Psoas muscle (tissue), 8 donors: ENCODE data around the gene NOTUM. TPM values are rescaled to one million over a fixed set of nuclear protein-coding genes. Genes with fewer than 3 reads are reported as not detected.

ENCODE experiments used
- ATAC-seq, 4 donors: fragments of 200-7000 bp; cut with Tn5 transposase; one replicate each; pipeline ENCODE4 v1.9.1; 2020; ENCODE audit warnings: moderate library complexity in 3 of 4, mild to moderate bottlenecking in 2 of 4
- DNase-seq, 2 donors: peaks; one replicate each; pipeline ENCODE4 v3.0.0-alpha.2; 2020
- H3K27ac ChIP-seq: fragments of 200-600 bp; one replicate; pipeline ENCODE4 v1.8.0; 2022
- H3K27me3 ChIP-seq, 3 donors: fragments of 200-600 bp in 1 of 3; one replicate each; pipeline versions ENCODE4 v1.6.1 to v1.8.0; 2013 to 2022; ENCODE audit warnings: low read length in 2 of 3, mild to moderate bottlenecking in 2 of 3, moderate library complexity in 1 of 3; ENCODE audit not compliant: insufficient read depth in 3 of 3
- H3K36me3 ChIP-seq, 2 donors: fragments of 200-600 bp in 1 of 2; one replicate each; pipeline versions ENCODE4 v1.6.1 to v1.8.0; 2013 to 2022; ENCODE audit warnings: low read depth in 1 of 2, mild to moderate bottlenecking in 1 of 2, moderate library complexity in 1 of 2; ENCODE audit not compliant: insufficient read depth in 1 of 2
- H3K4me1 ChIP-seq: fragments of 200-600 bp; one replicate; pipeline ENCODE4 v1.8.0; 2022
- H3K4me3 ChIP-seq: fragments of 200-600 bp; one replicate; pipeline ENCODE4 v1.8.0; 2022; ENCODE audit warnings: mild to moderate bottlenecking
- H3K9me3 ChIP-seq: fragments of 200-600 bp; one replicate; pipeline ENCODE4 v1.8.0; 2022
- CTCF ChIP-seq: fragments of 200-600 bp; IDR thresholded peaks from one replicate; pipeline ENCODE4 v1.8.0; 2022; ENCODE audit warnings: antibody characterized with exemption
- WGBS, 3 donors: extraction: QIAGEN DNeasy Blood & Tissue Kit; methylation state at CpG; one replicate each; pipeline versions ENCODE4 v1.1.6 to v1.1.7; 2013; 5-methylcytosine and 5-hydroxymethylcytosine counted together
- intact Hi-C, 2 donors: fragments of 100-400 bp; cut with DNase I; formaldehyde crosslinking; loops; one replicate each; pipeline versions ENCODE4 v1.11.0 to v1.14.2; 2022
- polyA plus RNA-seq, 3 donors: library from polyadenylated mRNA; stranded (reverse); fragments of 200-250 nt; gene quantifications; one replicate each; pipeline ENCODE4 v1.2.3, GENCODE V29; 2013
- total RNA-seq, 4 donors: library from RNA; stranded (reverse); fragmentation: NEBNext Ultra II Directional in 2 of 4; extraction: Animal tissue kit (Norgen Biotek cat#: 25700) in 2 of 4; gene quantifications; one replicate each; pipeline versions ENCODE4 v1.2.1 to v1.2.4, GENCODE V29; 2021 to 2023
- donor health status: healthy with polysubstance abuse.
- donor health status: DM: no; HTN: no; CAD: no; lungs with moderate emphysema.
- donor health status: Bipolar disorder and iron deficiency.
- donor health status: healthy.
- donor health status: DM: yes; HTN: yes; CAD: no.
- donor health status: DM: no; HTN: no; CAD: no.
- donor health status: DM: no; HTN: no; CAD: no.
- donor health status: DM: yes; HTN: yes; CAD: no.

The NOTUM gene
- total and polyA plus RNA-seq, 7 donors, result 0.25 to 1.9 (median 0.92) TPM

DNA sequence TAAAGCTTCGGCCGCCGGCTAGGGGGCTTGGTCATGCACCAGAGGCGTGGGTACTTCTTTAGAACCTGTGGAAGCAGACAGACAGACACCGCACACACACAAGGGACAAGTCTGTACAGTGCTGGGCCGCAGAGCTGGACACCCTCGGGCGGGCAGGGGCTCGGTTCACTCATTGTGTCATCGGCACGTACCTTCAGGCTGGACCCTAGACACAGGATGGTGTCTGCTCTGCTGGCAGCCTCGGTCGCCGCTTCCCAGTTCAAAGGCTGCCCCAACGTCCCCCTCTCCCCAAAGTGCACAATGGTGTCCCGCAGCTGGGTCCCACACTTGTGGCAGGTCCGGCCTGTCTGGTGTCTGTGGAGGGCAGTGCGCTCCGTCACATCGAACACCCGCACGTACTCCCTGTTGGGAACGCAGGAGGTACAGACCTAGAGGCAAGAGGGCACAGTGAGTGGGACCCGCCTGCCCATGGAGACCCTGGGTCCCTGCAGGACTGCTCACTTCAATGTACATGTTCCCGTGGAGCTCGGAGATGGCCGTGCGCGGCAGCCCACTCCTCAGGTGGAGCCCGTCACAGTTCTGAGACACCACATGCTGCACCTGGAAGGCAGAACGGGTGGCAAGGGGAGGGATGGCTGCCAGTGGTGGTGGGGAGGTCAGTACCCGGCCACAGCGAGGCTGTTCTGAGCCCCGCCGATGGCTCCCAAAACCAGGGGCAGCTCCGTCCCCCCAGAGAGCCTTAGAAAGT, 46.7 kb downstream of the NOTUM start:
- Histone ChIP-seq H3K4me1 (peaks cover 36% of the 10 kb centered on the region), H3K9me3 (no peaks in the 10 kb centered on the region), H3K27ac (no peak overlapping the region), H3K4me3 (no peak overlapping the region), H3K36me3 (peaks cover 5 to 46% of the 10 kb centered on the region in 2 donors), H3K27me3 (no peaks in the 10 kb centered on the region)
- ATAC-seq, result no peak
- intact Hi-C loops, result no loop called here
- 93 to 95% (median 95%) methylated on average over 34 to 36 of the region's 36 CpGs for WGBS, 3 donors
- no peak for DNase-seq
- TF ChIP-seq CTCF, result no peak

- Histone ChIP-seq H3K9me3 (no peaks in the 10 kb centered on the region), H3K27ac (no peak overlapping the region), H3K4me1 (peaks cover 29% of the 10 kb centered on the region), H3K4me3 (no peak overlapping the region), H3K36me3 (peaks cover 5 to 46% of the 10 kb centered on the region in 2 donors), H3K27me3 (no peaks in the 10 kb centered on the region)
- intact Hi-C loops, result no loop called here
- no peak for DNase-seq
- TF ChIP-seq CTCF, result no peak
- WGBS, 3 donors, result 92% methylated on average over 31 of the region's 31 CpGs
- ATAC-seq, result no peak
Measured at GRCh38 chr17:81913394-81914102, 47.4 kb downstream of the NOTUM start.

DNA sequence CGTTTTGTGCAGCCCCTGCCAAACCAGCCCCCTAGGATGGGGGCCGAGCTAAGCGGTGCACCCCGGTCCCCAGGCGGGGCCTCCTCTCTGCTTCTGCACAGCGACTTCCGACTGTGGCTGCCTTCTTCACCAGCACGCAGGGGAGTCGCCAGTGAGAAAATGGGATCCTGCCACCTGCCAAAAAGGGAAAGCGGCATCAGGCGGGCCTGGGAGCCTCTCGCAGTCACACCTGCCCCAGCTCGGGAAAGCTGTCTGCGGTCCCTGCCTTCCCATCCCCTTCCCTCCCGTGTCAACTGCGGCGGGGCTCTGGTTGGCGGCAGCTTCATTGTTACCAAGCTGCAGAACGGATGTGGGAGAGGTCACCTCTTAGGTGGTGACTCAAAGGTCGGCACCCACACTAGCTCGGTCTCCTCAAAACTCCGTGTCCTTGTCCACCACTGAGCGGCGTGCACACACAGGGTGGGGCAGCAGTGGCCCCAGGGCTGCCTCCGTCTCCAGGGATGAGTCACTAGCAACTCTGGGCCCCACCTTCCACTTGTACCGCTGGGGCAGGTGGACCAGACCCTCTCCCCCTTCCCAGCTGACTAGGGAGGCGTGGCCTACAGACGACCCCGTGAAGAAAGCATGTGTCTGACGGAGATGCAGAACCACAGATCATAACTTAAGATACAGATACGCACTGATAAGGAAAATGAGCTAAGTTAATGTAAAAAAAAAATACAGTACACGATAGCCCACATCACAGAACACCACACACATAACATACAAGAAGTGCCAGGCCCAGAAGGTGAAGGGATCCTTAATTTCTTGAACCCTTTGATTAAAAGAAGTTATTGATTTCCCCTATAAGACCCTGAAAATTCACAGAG, 48.3 kb downstream of the NOTUM start:
- DNase-seq, result no peak
- TF ChIP-seq CTCF, result no peak
- H3K27ac ChIP-seq, result no peak overlapping the region
- H3K36me3 ChIP-seq, result peaks cover 5 to 46% of the 10 kb centered on the region in 2 donors
- no peaks in the 10 kb centered on the region for H3K9me3 ChIP-seq
- intact Hi-C loops, result no loop called here
- H3K4me3 ChIP-seq, result no peak overlapping the region
- H3K4me1 ChIP-seq, result peaks cover 25% of the 10 kb centered on the region
- WGBS, 3 donors, result 90 to 92% (median 91%) methylated on average over 31 to 32 of the region's 32 CpGs
- H3K27me3 ChIP-seq, result no peaks in the 10 kb centered on the region
- ATAC-seq, result no peak

DNA sequence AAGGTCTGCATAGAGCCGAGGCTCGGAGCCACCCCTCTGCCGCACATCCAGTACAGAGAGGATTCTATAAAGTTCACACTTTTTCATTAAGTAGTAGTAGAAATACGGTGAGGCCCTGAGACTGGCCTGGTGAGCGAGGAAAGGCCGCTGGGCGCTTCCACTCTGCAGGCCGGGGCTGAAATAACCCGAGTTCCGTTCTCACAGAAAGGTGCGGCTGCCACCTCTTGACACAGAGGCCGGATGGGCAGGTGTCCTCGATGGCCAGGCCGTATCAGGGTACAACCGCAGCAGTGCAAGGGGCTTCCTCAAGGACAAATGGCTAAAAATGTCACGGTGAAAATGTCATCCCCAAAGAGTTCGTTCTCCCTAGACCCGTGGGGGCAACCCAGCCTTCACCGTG, 49.0 kb downstream of the NOTUM start:
- Histone ChIP-seq H3K4me3 (peak overlapping the region; percentile 51), H3K9me3 (no peaks in the 10 kb centered on the region), H3K4me1 (peaks cover 26% of the 10 kb centered on the region), H3K27ac (peak overlapping the region; percentile 46), H3K36me3 (peaks cover 5 to 46% of the 10 kb centered on the region in 2 donors), H3K27me3 (no peaks in the 10 kb centered on the region)
- no peak for TF ChIP-seq CTCF
- intact Hi-C loops, result no loop called here
- no peak for ATAC-seq
- no peak for DNase-seq
- WGBS, 3 donors, result 79 to 86% (median 83%) methylated on average over 19 of the region's 19 CpGs
